SK-N-SH treated with all-trans-retinoic acid at 6 μM for 48 hours (cell line): ENCODE measurements around the gene DFFB.

Experiments used
- ARNTL ChIP-seq: fragments of 450-650 bp; formaldehyde crosslinking; IDR thresholded peaks from 2 replicates; pipeline ENCODE4 v1.5.0; 2020; ENCODE audit warnings: low read depth, mild to moderate bottlenecking, moderate library complexity, borderline replicate concordance
- CSDC2 ChIP-seq: fragments of 250-450 bp; sonication (Bioruptor Pico); IDR thresholded peaks from 2 replicates; pipeline ENCODE4 v1.5.0; 2020; ENCODE audit warnings: mild to moderate bottlenecking, moderate library complexity
- ESRRG ChIP-seq: fragments of 250-450 bp; sonication (Bioruptor Pico); IDR thresholded peaks from 2 replicates; pipeline ENCODE4 v1.6.1; 2021; ENCODE audit warnings: mild to moderate bottlenecking
- OSR1 ChIP-seq: fragments of 250-450 bp; sonication (Bioruptor Pico); IDR thresholded peaks from 2 replicates; pipeline ENCODE4 v1.8.0; 2022; ENCODE audit warnings: moderate library complexity, mild to moderate bottlenecking, inconsistent platforms
- PATZ1 ChIP-seq: fragments of 250-450 bp; sonication (Bioruptor Pico); IDR thresholded peaks from 2 replicates; pipeline ENCODE4 v1.8.0; 2020; ENCODE audit warnings: mild to moderate bottlenecking, moderate library complexity, borderline replicate concordance
- PPARA ChIP-seq: fragments of 250-450 bp; sonication (Bioruptor Pico); IDR thresholded peaks from 2 replicates; pipeline ENCODE4 v1.5.0; 2020; ENCODE audit warnings: mild to moderate bottlenecking, borderline replicate concordance
- RARB ChIP-seq: fragments of 250-450 bp; sonication (Bioruptor Pico); IDR thresholded peaks from 2 replicates; pipeline ENCODE4 v1.8.0; 2021; ENCODE audit warnings: mild to moderate bottlenecking, moderate library complexity
- SNAI2 ChIP-seq: fragments of 250-450 bp; sonication (Bioruptor Pico); IDR thresholded peaks from 2 replicates; pipeline ENCODE4 v1.5.0; 2020; ENCODE audit warnings: mild to moderate bottlenecking, moderate library complexity
- ZFP3 ChIP-seq: fragments of 250-450 bp; sonication (Bioruptor Pico); IDR thresholded peaks from 2 replicates; pipeline ENCODE4 v1.5.0; 2020; ENCODE audit warnings: mild to moderate bottlenecking, moderate library complexity
- ZNF8 ChIP-seq: fragments of 450-650 bp; formaldehyde crosslinking; IDR thresholded peaks from 2 replicates; pipeline ENCODE4 v1.5.0; 2020; ENCODE audit warnings: mild to moderate bottlenecking, moderate library complexity

- TF ChIP-seq PPARA (no peak), ZFP3 (CRISPR knock-in tag) (no peak), ZNF8 (CRISPR knock-in tag) (no peak), ARNTL (CRISPR knock-in tag) (no peak), PATZ1 (no peak), SNAI2 (no peak), OSR1 (CRISPR knock-in tag) (no peak), CSDC2 (no peak), ESRRG (CRISPR knock-in tag) (no peak), RARB (CRISPR knock-in tag) (no peak)
Measured at GRCh38 chr1:3880429-3881192, 23.3 kb downstream of the DFFB start.
